ENCODE results near the gene ZNF483.
"Not testable (repeated sequence)": the region's sequence is repeated elsewhere in the genome, so short reads cannot be mapped to it uniquely, and the experiment has no call there.

ZNF483 gene

GRCh38 chr9:111548623-111549022 is 23.6 kb downstream of the ZNF483 start:
- DNase-seq, result no peak

GRCh38 chr9:111555425-111555824 is 30.4 kb downstream of the ZNF483 start:
- not testable (repeated sequence) for DNase-seq

- DNase-seq, result no peak
Measured at GRCh38 chr9:111559000-111559610, 34.1 kb downstream of the ZNF483 start.

GRCh38 chr9:111561165-111561719 is 36.3 kb downstream of the ZNF483 start:
- DNase-seq, result no peak

GRCh38 chr9:111566234-111566633 is 41.3 kb downstream of the ZNF483 start:
- no peak for DNase-seq

GRCh38 chr9:111568127-111568526 is 43.1 kb downstream of the ZNF483 start:
- DNase-seq, result not testable (repeated sequence)

GRCh38 chr9:111572950-111573604 is 48.1 kb downstream of the ZNF483 start:
- no peak for DNase-seq

GRCh38 chr9:111582888-111583287 is 57.9 kb downstream of the ZNF483 start:
- DNase-seq, result no peak

GRCh38 chr9:111586378-111586777 is 61.4 kb downstream of the ZNF483 start:
- no peak for DNase-seq

GRCh38 chr9:111588846-111589245 is 63.9 kb downstream of the ZNF483 start:
- no peak for DNase-seq

GRCh38 chr9:111597852-111598732 is 73.1 kb downstream of the ZNF483 start:
- DNase-seq, result peak; percentile 30

- no peak for DNase-seq
Measured at GRCh38 chr9:111598733-111599091, 73.7 kb downstream of the ZNF483 start.

GRCh38 chr9:111599092-111599954 is 74.3 kb downstream of the ZNF483 start, which contains the start of gene PTGR1:
Gene PTGR1 (minus strand): TSS chr9:111599647. CDS start chr9:111597422, 2,225 bp downstream.
- DNase-seq, result no peak

GRCh38 chr9:111599955-111600343 is 75.0 kb downstream of the ZNF483 start:
- DNase-seq, result no peak

GRCh38 chr9:111601237-111602018 is 76.4 kb downstream of the ZNF483 start:
- DNase-seq, result no peak

- DNase-seq, result no peak
Measured at GRCh38 chr9:111603041-111603440, 78.1 kb downstream of the ZNF483 start.

GRCh38 chr9:111604054-111604615 is 79.2 kb downstream of the ZNF483 start:
- no peak for DNase-seq

GRCh38 chr9:111605041-111605559 is 80.1 kb downstream of the ZNF483 start:
- no peak for DNase-seq

- no peak for DNase-seq
Measured at GRCh38 chr9:111610149-111610548, 85.2 kb downstream of the ZNF483 start.

GRCh38 chr9:111610845-111611244 is 85.9 kb downstream of the ZNF483 start:
- DNase-seq, result no peak

- no peak for DNase-seq
Measured at GRCh38 chr9:111613436-111614040, 88.6 kb downstream of the ZNF483 start.

Data from NCI-H1694 treated with DMSO at 0.1 percent for 48 hours (cell line).